NT2/D1 (cell line): ENCODE data around the gene MAT2A.

Source experiments
- SUZ12 ChIP-seq: IDR thresholded peaks from 2 replicates; pipeline ENCODE4 v1.6.1; 2011; ENCODE audit not compliant: insufficient read length, insufficient read depth; ENCODE audit errors: extremely low read depth
- YY1 ChIP-seq: IDR thresholded peaks from 2 replicates; pipeline ENCODE4 v1.6.1; 2011; ENCODE audit not compliant: insufficient read length, insufficient read depth
- ZNF274 ChIP-seq: IDR thresholded peaks from 2 replicates; pipeline ENCODE4 v1.6.1; 2011; ENCODE audit warnings: mild to moderate bottlenecking, low read depth, low read length

- TF ChIP-seq ZNF274 (no peak), YY1 (no peak), SUZ12 (no peak)
Observed at GRCh38 chr2:85531589-85531988, 7.4 kb upstream of the MAT2A start.
